ENCODE results near the gene SAP30BP. TPM values are rescaled to one million over a fixed set of nuclear protein-coding genes. Genes with fewer than 3 reads are reported as not detected.

Gene SAP30BP
- total RNA-seq, 1 donor from 2014 or later: 89.3 TPM

DNA sequence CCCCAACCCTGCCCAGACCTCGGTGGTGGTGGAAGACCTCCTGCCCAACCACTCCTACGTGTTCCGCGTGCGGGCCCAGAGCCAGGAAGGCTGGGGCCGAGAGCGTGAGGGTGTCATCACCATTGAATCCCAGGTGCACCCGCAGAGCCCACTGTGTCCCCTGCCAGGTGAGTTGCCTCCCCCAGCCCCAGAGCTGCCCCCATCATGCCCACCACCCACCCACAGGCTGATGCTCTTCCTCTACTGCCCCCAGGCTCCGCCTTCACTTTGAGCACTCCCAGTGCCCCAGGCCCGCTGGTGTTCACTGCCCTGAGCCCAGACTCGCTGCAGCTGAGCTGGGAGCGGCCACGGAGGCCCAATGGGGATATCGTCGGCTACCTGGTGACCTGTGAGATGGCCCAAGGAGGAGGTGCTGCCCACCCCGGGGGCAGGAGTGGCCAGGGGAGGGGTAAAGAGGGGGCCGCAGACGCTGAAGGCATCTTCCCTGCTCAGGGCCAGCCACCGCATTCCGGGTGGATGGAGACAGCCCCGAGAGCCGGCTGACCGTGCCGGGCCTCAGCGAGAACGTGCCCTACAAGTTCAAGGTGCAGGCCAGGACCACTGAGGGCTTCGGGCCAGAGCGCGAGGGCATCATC is 89.4 kb downstream of the SAP30BP start:
- no peak for DNase-seq (ENCODE audit: extremely low spot score, unreplicated experiment)
- Mint-ChIP-seq H3K27me3 (no peaks in the 10 kb centered on the region), H3K4me3 (no peak overlapping the region), H3K36me3 (no peaks in the 10 kb centered on the region), H3K4me1 (ENCODE audit: unreplicated experiment) (peaks cover 6% of the 10 kb centered on the region), H3K9me3 (no peaks in the 10 kb centered on the region), H3K27ac (no peak overlapping the region)
- TF ChIP-seq CTCF (conservative IDR thresholded peaks at IDR 0.05): no peak

DNA sequence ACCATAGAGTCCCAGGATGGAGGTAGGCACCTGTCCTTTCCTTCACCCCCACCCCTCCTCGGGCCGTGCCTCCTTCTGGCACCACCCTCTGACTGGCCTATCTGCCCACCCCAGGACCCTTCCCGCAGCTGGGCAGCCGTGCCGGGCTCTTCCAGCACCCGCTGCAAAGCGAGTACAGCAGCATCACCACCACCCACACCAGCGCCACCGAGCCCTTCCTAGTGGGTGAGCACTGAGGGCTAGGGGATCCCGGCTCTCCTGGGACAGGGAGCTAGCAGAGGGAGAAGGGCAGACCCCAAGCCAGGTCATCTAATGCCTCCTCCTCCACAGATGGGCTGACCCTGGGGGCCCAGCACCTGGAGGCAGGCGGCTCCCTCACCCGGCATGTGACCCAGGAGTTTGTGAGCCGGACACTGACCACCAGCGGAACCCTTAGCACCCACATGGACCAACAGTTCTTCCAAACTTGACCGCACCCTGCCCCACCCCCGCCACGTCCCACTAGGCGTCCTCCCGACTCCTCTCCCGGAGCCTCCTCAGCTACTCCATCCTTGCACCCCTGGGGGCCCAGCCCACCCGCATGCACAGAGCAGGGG is 90.0 kb downstream of the SAP30BP start:
- Mint-ChIP-seq H3K27ac (no peak overlapping the region), H3K27me3 (no peaks in the 10 kb centered on the region), H3K4me3 (no peak overlapping the region), H3K9me3 (no peaks in the 10 kb centered on the region), H3K4me1 (ENCODE audit: unreplicated experiment) (peaks cover 6% of the 10 kb centered on the region), H3K36me3 (no peaks in the 10 kb centered on the region)
- no peak for DNase-seq (ENCODE audit: extremely low spot score, unreplicated experiment)
- no peak for TF ChIP-seq CTCF (conservative IDR thresholded peaks at IDR 0.05)

Other genes with a start within 250 kb of the SAP30BP start
- 86.5 and 112 TPM in 2 replicates for gene TMEM94, start 210.7 kb upstream of the SAP30BP start, total RNA-seq (ENCODE audit: low replicate concordance)
- 29.5 and 31.2 TPM in 2 replicates for gene CASKIN2, start 151.8 kb upstream of the SAP30BP start, total RNA-seq (ENCODE audit: low replicate concordance)
- gene TSEN54, start 150.8 kb upstream of the SAP30BP start, total RNA-seq (ENCODE audit: low replicate concordance): 28.4 and 41.0 TPM in 2 replicates
- 90.6 and 226 TPM in 2 replicates for gene LLGL2, start 141.6 kb upstream of the SAP30BP start, total RNA-seq (ENCODE audit: low replicate concordance)
- 48.2 and 49.0 TPM in 2 replicates for gene MYO15B, start 79.5 kb upstream of the SAP30BP start, total RNA-seq (ENCODE audit: low replicate concordance)
- gene SMIM5, start 33.9 kb upstream of the SAP30BP start, total RNA-seq (ENCODE audit: low replicate concordance): 9.3 and 17.7 TPM in 2 replicates
- gene RECQL5, start 184 bp upstream of the SAP30BP start, total RNA-seq (ENCODE audit: low replicate concordance): 64.7 and 90.4 TPM in 2 replicates
- gene ITGB4, start 54.1 kb downstream of the SAP30BP start, total RNA-seq (ENCODE audit: low replicate concordance): 26.4 and 57.8 TPM in 2 replicates
- gene GALK1, start 97.9 kb downstream of the SAP30BP start, total RNA-seq (ENCODE audit: low replicate concordance): 33.0 and 59.8 TPM in 2 replicates
- gene UNK, start 117.5 kb downstream of the SAP30BP start, total RNA-seq (ENCODE audit: low replicate concordance): 41.9 and 49.7 TPM in 2 replicates
- 7.1 and 7.4 TPM in 2 replicates for gene UNC13D, start 177.1 kb downstream of the SAP30BP start, total RNA-seq (ENCODE audit: low replicate concordance)
- gene WBP2, start 188.0 kb downstream of the SAP30BP start, total RNA-seq (ENCODE audit: low replicate concordance): 43.0 and 49.9 TPM in 2 replicates
- gene TRIM47, start 211.2 kb downstream of the SAP30BP start, total RNA-seq (ENCODE audit: low replicate concordance): 1.9 and 3.1 TPM in 2 replicates
- gene TRIM65, start 229.6 kb downstream of the SAP30BP start, total RNA-seq (ENCODE audit: low replicate concordance): 8.1 and 19.0 TPM in 2 replicates
- gene MRPL38, start 237.5 kb downstream of the SAP30BP start, total RNA-seq (ENCODE audit: low replicate concordance): 93.5 and 113 TPM in 2 replicates